ENCODE data around the gene REM1.

- no peak for TF ChIP-seq EZH2 (IDR thresholded peaks at IDR 0.05; ENCODE audit: insufficient read depth, low read length)
- TF ChIP-seq, protein P1, sequence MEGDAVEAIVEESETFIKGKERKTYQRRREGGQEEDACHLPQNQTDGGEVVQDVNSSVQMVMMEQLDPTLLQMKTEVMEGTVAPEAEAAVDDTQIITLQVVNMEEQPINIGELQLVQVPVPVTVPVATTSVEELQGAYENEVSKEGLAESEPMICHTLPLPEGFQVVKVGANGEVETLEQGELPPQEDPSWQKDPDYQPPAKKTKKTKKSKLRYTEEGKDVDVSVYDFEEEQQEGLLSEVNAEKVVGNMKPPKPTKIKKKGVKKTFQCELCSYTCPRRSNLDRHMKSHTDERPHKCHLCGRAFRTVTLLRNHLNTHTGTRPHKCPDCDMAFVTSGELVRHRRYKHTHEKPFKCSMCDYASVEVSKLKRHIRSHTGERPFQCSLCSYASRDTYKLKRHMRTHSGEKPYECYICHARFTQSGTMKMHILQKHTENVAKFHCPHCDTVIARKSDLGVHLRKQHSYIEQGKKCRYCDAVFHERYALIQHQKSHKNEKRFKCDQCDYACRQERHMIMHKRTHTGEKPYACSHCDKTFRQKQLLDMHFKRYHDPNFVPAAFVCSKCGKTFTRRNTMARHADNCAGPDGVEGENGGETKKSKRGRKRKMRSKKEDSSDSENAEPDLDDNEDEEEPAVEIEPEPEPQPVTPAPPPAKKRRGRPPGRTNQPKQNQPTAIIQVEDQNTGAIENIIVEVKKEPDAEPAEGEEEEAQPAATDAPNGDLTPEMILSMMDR (IDR thresholded peaks at IDR 0.05; ENCODE audit: insufficient read depth, low read depth, low read length) = no peak
These were observed 40.7 kb downstream of the REM1 start for GRCh38 chr20:31515775-31516107.
